Right atrium auricular region (tissue), 2 donors: ENCODE measurements around the gene CWF19L2. TPM values are rescaled to one million over a fixed set of nuclear protein-coding genes. Genes with fewer than 3 reads are reported as not detected.

ENCODE experiments used
- DNase-seq: peaks from one replicate; pipeline ENCODE4 v3.0.0-alpha.2; 2019; ENCODE audit warnings: low spot score
- H3K27ac ChIP-seq, 2 donors: fragments of 200-600 bp; sonication (generic); 1 replicate in 1 of 2; 2 replicates in 1 of 2; pipeline ENCODE4 v1.5.1; 2016 to 2019
- H3K27me3 ChIP-seq, 2 donors: fragments of 200-600 bp; sonication (generic); one replicate each; pipeline versions ENCODE4 v1.5.1 to v1.6.0; 2017 to 2019
- H3K36me3 ChIP-seq: fragments of 200-600 bp; sonication (generic); one replicate; pipeline ENCODE4 v1.5.1; 2016
- H3K4me1 ChIP-seq, 2 donors: fragments of 200-600 bp; sonication (generic); one replicate each; pipeline versions ENCODE4 v1.5.1 to v1.6.0; 2017 to 2019
- H3K4me3 ChIP-seq, 2 donors: fragments of 200-600 bp; sonication (generic); 1 replicate in 1 of 2; 2 replicates in 1 of 2; pipeline ENCODE4 v1.5.1; 2017 to 2019; ENCODE audit warnings: mild to moderate bottlenecking in 1 of 2, moderate library complexity in 1 of 2
- H3K9me3 ChIP-seq, 2 donors: fragments of 200-600 bp; sonication (generic); one replicate each; pipeline ENCODE4 v1.5.1; 2019
- total RNA-seq, 2 donors: library from RNA; depleted of rRNA; stranded (reverse); fragments of >200 nt; gene quantifications; one replicate each; pipeline ENCODE4 v1.1.0, GENCODE V29; 2016
- TF ChIP-seq, protein P1 (sequence below), 2 donors: fragments of 200-600 bp; sonication (generic); IDR thresholded peaks; one replicate each; pipeline ENCODE4 v1.5.1; 2019; ENCODE audit warnings: antibody characterized with exemption in 2 of 2

CWF19L2 gene
- total RNA-seq, 2 donors from 2014 or later = 6.6 to 7.4 TPM

DNA sequence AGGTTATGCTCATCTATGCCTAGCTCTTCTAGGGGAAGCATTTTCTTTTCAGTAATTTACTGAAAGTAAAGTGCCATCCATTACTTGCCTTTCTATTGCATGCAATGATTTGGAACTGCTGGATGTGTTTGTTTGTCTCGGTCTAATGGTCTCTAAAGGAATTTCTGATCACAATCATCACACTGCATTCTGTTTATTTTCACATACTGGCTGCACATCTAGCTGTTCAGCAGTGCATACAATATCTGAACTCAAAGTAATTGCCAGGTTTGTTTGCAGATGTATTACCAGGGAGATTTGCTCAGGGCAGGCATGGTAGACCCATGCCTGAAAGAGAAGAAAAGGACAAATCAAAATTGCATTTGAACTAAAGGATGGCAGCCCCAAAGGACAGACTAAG is 36.4 kb upstream of the CWF19L2 start:
- no peak overlapping the region for H3K27ac ChIP-seq
- no peak for DNase-seq
- H3K4me1 ChIP-seq = no peaks in the 10 kb centered on the region
- H3K36me3 ChIP-seq = no peaks in the 10 kb centered on the region
- H3K9me3 ChIP-seq = no peaks in the 10 kb centered on the region
- TF ChIP-seq, protein P1, sequence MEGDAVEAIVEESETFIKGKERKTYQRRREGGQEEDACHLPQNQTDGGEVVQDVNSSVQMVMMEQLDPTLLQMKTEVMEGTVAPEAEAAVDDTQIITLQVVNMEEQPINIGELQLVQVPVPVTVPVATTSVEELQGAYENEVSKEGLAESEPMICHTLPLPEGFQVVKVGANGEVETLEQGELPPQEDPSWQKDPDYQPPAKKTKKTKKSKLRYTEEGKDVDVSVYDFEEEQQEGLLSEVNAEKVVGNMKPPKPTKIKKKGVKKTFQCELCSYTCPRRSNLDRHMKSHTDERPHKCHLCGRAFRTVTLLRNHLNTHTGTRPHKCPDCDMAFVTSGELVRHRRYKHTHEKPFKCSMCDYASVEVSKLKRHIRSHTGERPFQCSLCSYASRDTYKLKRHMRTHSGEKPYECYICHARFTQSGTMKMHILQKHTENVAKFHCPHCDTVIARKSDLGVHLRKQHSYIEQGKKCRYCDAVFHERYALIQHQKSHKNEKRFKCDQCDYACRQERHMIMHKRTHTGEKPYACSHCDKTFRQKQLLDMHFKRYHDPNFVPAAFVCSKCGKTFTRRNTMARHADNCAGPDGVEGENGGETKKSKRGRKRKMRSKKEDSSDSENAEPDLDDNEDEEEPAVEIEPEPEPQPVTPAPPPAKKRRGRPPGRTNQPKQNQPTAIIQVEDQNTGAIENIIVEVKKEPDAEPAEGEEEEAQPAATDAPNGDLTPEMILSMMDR (IDR thresholded peaks at IDR 0.05) = no peak
- H3K4me3 ChIP-seq = no peak overlapping the region
- no peaks in the 10 kb centered on the region for H3K27me3 ChIP-seq

- Histone ChIP-seq H3K27ac (no peak overlapping the region), H3K9me3 (no peaks in the 10 kb centered on the region), H3K4me1 (no peaks in the 10 kb centered on the region), H3K27me3 (no peaks in the 10 kb centered on the region), H3K36me3 (no peaks in the 10 kb centered on the region), H3K4me3 (no peak overlapping the region)
- TF ChIP-seq, protein P1 (IDR thresholded peaks at IDR 0.05) = no peak
- DNase-seq = no peak
Observed at GRCh38 chr11:107493117-107493516, 35.5 kb upstream of the CWF19L2 start.

GRCh38 chr11:107490836-107491235 is 33.2 kb upstream of the CWF19L2 start:
- Histone ChIP-seq H3K9me3 (no peaks in the 10 kb centered on the region), H3K36me3 (no peaks in the 10 kb centered on the region), H3K4me3 (no peak overlapping the region), H3K27me3 (no peaks in the 10 kb centered on the region), H3K27ac (no peak overlapping the region), H3K4me1 (no peaks in the 10 kb centered on the region)
- TF ChIP-seq, protein P1 (IDR thresholded peaks at IDR 0.05) = no peak
- DNase-seq = no peak

- no peak overlapping the region for H3K4me3 ChIP-seq
- no peaks in the 10 kb centered on the region for H3K27me3 ChIP-seq
- no peak overlapping the region for H3K27ac ChIP-seq
- H3K36me3 ChIP-seq = no peaks in the 10 kb centered on the region
- TF ChIP-seq, protein P1 (IDR thresholded peaks at IDR 0.05) = no peak
- no peak for DNase-seq
- no peaks in the 10 kb centered on the region for H3K4me1 ChIP-seq
- H3K9me3 ChIP-seq = no peaks in the 10 kb centered on the region
Observed at GRCh38 chr11:107482234-107482633, 24.6 kb upstream of the CWF19L2 start.

DNA sequence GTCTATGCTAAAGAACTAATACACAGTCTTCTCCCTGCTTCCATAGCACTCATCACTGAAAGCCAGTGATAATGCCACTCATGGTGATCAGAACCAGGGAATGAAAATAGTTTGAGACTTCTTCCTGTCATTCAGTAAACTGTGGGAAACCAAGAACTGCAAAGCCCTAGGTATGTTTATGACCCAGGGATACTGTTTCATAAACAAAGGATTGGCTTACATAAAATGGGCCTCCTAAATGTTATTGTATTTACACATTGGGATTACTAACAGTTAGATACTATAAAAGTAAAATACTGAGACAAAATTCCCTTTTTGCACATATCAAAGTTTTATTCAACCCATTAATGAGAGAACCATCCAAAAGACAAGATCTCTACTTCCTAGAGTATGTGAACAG is 21.3 kb upstream of the CWF19L2 start:
- DNase-seq = no peak
- TF ChIP-seq, protein P1 (IDR thresholded peaks at IDR 0.05) = no peak
- H3K36me3 ChIP-seq = no peaks in the 10 kb centered on the region
- no peaks in the 10 kb centered on the region for H3K4me1 ChIP-seq
- no peaks in the 10 kb centered on the region for H3K27me3 ChIP-seq
- H3K9me3 ChIP-seq = no peaks in the 10 kb centered on the region
- no peak overlapping the region for H3K4me3 ChIP-seq
- H3K27ac ChIP-seq = no peak overlapping the region

DNA sequence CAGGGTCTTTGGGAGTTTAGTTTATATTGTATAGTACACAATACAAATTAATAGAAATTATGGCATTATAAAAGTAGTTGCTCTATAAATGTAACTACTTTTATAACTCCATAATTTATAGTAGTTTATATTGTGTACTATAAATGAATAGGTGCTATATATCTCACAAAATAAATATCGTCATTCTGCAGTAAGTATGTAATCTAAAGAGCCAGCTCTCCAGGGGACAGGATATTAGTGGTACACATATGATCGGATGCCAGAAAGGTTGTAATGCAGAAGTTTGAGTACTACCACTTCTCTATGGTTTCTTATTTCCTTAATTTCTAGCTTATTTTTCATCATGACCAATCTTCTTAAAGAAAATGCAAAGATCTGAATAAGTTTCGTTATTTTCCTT is 20.2 kb upstream of the CWF19L2 start:
- Histone ChIP-seq H3K36me3 (no peaks in the 10 kb centered on the region), H3K27ac (no peak overlapping the region), H3K4me1 (no peaks in the 10 kb centered on the region), H3K27me3 (no peaks in the 10 kb centered on the region), H3K4me3 (no peak overlapping the region), H3K9me3 (no peaks in the 10 kb centered on the region)
- DNase-seq = no peak
- TF ChIP-seq, protein P1 (IDR thresholded peaks at IDR 0.05) = no peak
